Measurements from ENCODE around the gene PRSS56. TPM values are rescaled to one million over a fixed set of nuclear protein-coding genes. Genes with fewer than 3 reads are reported as not detected.

Gene PRSS56
- total RNA-seq, 1 experiment from 2014 or later: not detected

GRCh38 chr2:232573042-232573441 lies 52.9 kb downstream of the PRSS56 start:
- Mint-ChIP-seq H3K27me3 (ENCODE audit: insufficient read depth, unreplicated experiment) (no peaks in the 10 kb centered on the region), H3K9me3 (ENCODE audit: unreplicated experiment) (no peaks in the 10 kb centered on the region), H3K36me3 (ENCODE audit: insufficient read depth, unreplicated experiment) (peaks cover 23% of the 10 kb centered on the region), H3K4me3 (ENCODE audit: unreplicated experiment) (no peak overlapping the region), H3K4me1 (ENCODE audit: low read depth, unreplicated experiment) (no peaks in the 10 kb centered on the region), H3K27ac (ENCODE audit: unreplicated experiment) (no peak overlapping the region)
- Histone ChIP-seq H3K9me3 (no peaks in the 10 kb centered on the region), H3K4me1 (peaks cover 1% of the 10 kb centered on the region), H3K27me3 (replicated peaks; ENCODE audit: control insufficient read depth, insufficient read depth, low read length) (no peaks in the 10 kb centered on the region), H3K36me3 (ENCODE audit: control insufficient read depth, insufficient read depth, low read length) (peaks cover 2% of the 10 kb centered on the region), H3K4me3 (ENCODE audit: low read depth, low read length) (no peak overlapping the region)
- intact Hi-C loops (cut with micrococcal nuclease; ENCODE audit: unreplicated experiment): no loop called here
- no peak for DNase-seq
- CTCF ChIA-PET: no interaction called here
- BruUV-seq (replicated peaks): no TSS peak
- POLR2A ChIA-PET: no interaction called here
- TF ChIP-seq CTCF (IDR thresholded peaks at IDR 0.05; ENCODE audit: insufficient read depth in 1 of 2, low read depth in 1 of 2, low read length in 1 of 2, severe bottlenecking in 1 of 2, unreplicated experiment in 1 of 2): no peak

GRCh38 chr2:232573771-232574435 lies 53.7 kb downstream of the PRSS56 start:
- no peak overlapping the region for H3K4me3 ChIP-seq (ENCODE audit: low read depth, low read length)
- H3K27me3 ChIP-seq (replicated peaks; ENCODE audit: control insufficient read depth, insufficient read depth, low read length): no peaks in the 10 kb centered on the region
- no peak for TF ChIP-seq CTCF (IDR thresholded peaks at IDR 0.05; ENCODE audit: insufficient read depth in 1 of 2, low read depth in 1 of 2, low read length in 1 of 2, severe bottlenecking in 1 of 2, unreplicated experiment in 1 of 2)
- ChIA-PET CTCF (no interaction called here), POLR2A (no interaction called here)
- no peaks in the 10 kb centered on the region for H3K9me3 ChIP-seq
- DNase-seq: no peak
- peaks cover 6% of the 10 kb centered on the region for H3K4me1 ChIP-seq
- Mint-ChIP-seq H3K27me3 (ENCODE audit: insufficient read depth, unreplicated experiment) (no peaks in the 10 kb centered on the region), H3K27ac (ENCODE audit: unreplicated experiment) (no peak overlapping the region), H3K4me1 (ENCODE audit: low read depth, unreplicated experiment) (no peaks in the 10 kb centered on the region), H3K36me3 (ENCODE audit: insufficient read depth, unreplicated experiment) (peaks cover 19% of the 10 kb centered on the region), H3K9me3 (ENCODE audit: unreplicated experiment) (no peaks in the 10 kb centered on the region), H3K4me3 (ENCODE audit: unreplicated experiment) (no peak overlapping the region)
- intact Hi-C loops (cut with micrococcal nuclease; ENCODE audit: unreplicated experiment): no loop called here
- no TSS peak for BruUV-seq (replicated peaks)
- H3K36me3 ChIP-seq (ENCODE audit: control insufficient read depth, insufficient read depth, low read length): peaks cover 2% of the 10 kb centered on the region

- H3K4me1 Mint-ChIP-seq (ENCODE audit: low read depth, unreplicated experiment): no peaks in the 10 kb centered on the region
- TF ChIP-seq CTCF (IDR thresholded peaks at IDR 0.05; ENCODE audit: insufficient read depth in 1 of 2, low read depth in 1 of 2, low read length in 1 of 2, severe bottlenecking in 1 of 2, unreplicated experiment in 1 of 2): no peak
- H3K36me3 Mint-ChIP-seq (ENCODE audit: insufficient read depth, unreplicated experiment): peaks cover 11% of the 10 kb centered on the region
- no peaks in the 10 kb centered on the region for H3K9me3 ChIP-seq
- no peaks in the 10 kb centered on the region for H3K27me3 ChIP-seq (replicated peaks; ENCODE audit: control insufficient read depth, insufficient read depth, low read length)
- H3K9me3 Mint-ChIP-seq (ENCODE audit: unreplicated experiment): no peaks in the 10 kb centered on the region
- H3K36me3 ChIP-seq (ENCODE audit: control insufficient read depth, insufficient read depth, low read length): no peaks in the 10 kb centered on the region
- H3K4me1 ChIP-seq: peaks cover 10% of the 10 kb centered on the region
- intact Hi-C loops (cut with micrococcal nuclease; ENCODE audit: unreplicated experiment): no loop called here
- H3K27me3 Mint-ChIP-seq (ENCODE audit: insufficient read depth, unreplicated experiment): no peaks in the 10 kb centered on the region
- no peak overlapping the region for H3K4me3 ChIP-seq (ENCODE audit: low read depth, low read length)
- BruUV-seq (replicated peaks): no TSS peak
- CTCF ChIA-PET: no interaction called here
- POLR2A ChIA-PET: no interaction called here
- DNase-seq: no peak
- no peak overlapping the region for H3K27ac Mint-ChIP-seq (ENCODE audit: unreplicated experiment)
- no peak overlapping the region for H3K4me3 Mint-ChIP-seq (ENCODE audit: unreplicated experiment)
Measured at GRCh38 chr2:232574674-232575403, 54.7 kb downstream of the PRSS56 start.

Other genes starting within 250 kb of the PRSS56 start
- gene ALPP, start 141.6 kb upstream of the PRSS56 start, total RNA-seq (2022): 4.9 and 5.8 TPM in 2 replicates
- 1.9 and 2.5 TPM in 2 replicates for gene ALPG, start 113.5 kb upstream of the PRSS56 start, total RNA-seq (2022)
- gene ALPI, start 64.2 kb upstream of the PRSS56 start, total RNA-seq (2022): 4.4 and 5.3 TPM in 2 replicates
- gene ECEL1, start 32.6 kb upstream of the PRSS56 start, total RNA-seq (2022): 6.4 and 8.9 TPM in 2 replicates
- not detected in 2 replicates for gene CHRND, start 5.8 kb downstream of the PRSS56 start, total RNA-seq (2022)
- not detected in 2 replicates for gene CHRNG, start 19.3 kb downstream of the PRSS56 start, total RNA-seq (2022)
- 4.4 TPM in 2 replicates for gene TIGD1, start 30.2 kb downstream of the PRSS56 start, total RNA-seq (2022)
- 50.8 and 57.2 TPM in 2 replicates for gene EIF4E2, start 30.3 kb downstream of the PRSS56 start, total RNA-seq (2022)
- 4.1 and 4.2 TPM in 2 replicates for gene EFHD1, start 113.2 kb downstream of the PRSS56 start, total RNA-seq (2022)
- 39.0 and 40.4 TPM in 2 replicates for gene GIGYF2, start 176.9 kb downstream of the PRSS56 start, total RNA-seq (2022)

Data from Caco-2 (cell line).